GM21737 (cell line): Measurements from ENCODE around the gene CHAF1A.

Source experiments
- ATAC-seq: cut with Tn5 transposase; IDR thresholded peaks from one replicate; pipeline ENCODE4 v1.9.1; 2021; ENCODE audit warnings: mild to moderate bottlenecking, moderate library complexity; ENCODE audit not compliant: unreplicated experiment

Gene CHAF1A

GRCh38 chr19:4431808-4432674 is 29.6 kb downstream of the CHAF1A start:
- ATAC-seq, result no peak

- no peak for ATAC-seq
These were observed 30.6 kb downstream of the CHAF1A start for GRCh38 chr19:4432918-4433506.

- ATAC-seq, result no peak
These were observed 32.0 kb downstream of the CHAF1A start for GRCh38 chr19:4434391-4434790.

- ATAC-seq, result no peak
These were observed 33.8 kb downstream of the CHAF1A start for GRCh38 chr19:4436231-4436630.

- ATAC-seq, result no peak
These were observed 34.7 kb downstream of the CHAF1A start for GRCh38 chr19:4437103-4437502.

GRCh38 chr19:4439243-4439642 is 36.8 kb downstream of the CHAF1A start:
- ATAC-seq, result no peak

- ATAC-seq, result no peak
These were observed 39.8 kb downstream of the CHAF1A start for GRCh38 chr19:4441994-4442818.

GRCh38 chr19:4442819-4443146 is 40.3 kb downstream of the CHAF1A start:
- ATAC-seq, result no peak

GRCh38 chr19:4443188-4443587 is 40.7 kb downstream of the CHAF1A start:
- no peak for ATAC-seq

GRCh38 chr19:4443966-4444764 is 41.7 kb downstream of the CHAF1A start:
- no peak for ATAC-seq

- no peak for ATAC-seq
These were observed 42.6 kb downstream of the CHAF1A start for GRCh38 chr19:4444765-4445741.

GRCh38 chr19:4445963-4446703 is 43.7 kb downstream of the CHAF1A start:
- no peak for ATAC-seq

- ATAC-seq, result no peak
These were observed 44.3 kb downstream of the CHAF1A start for GRCh38 chr19:4446704-4447200.

- no peak for ATAC-seq
These were observed 45.1 kb downstream of the CHAF1A start for GRCh38 chr19:4447327-4448146.

- ATAC-seq, result no peak
These were observed 45.9 kb downstream of the CHAF1A start for GRCh38 chr19:4448147-4448985.

- ATAC-seq, result no peak
These were observed 46.7 kb downstream of the CHAF1A start for GRCh38 chr19:4449022-4449638.

- no peak for ATAC-seq
These were observed 47.2 kb downstream of the CHAF1A start for GRCh38 chr19:4449639-4450028.
